ENCODE results near the gene ST8SIA6.

The ST8SIA6 gene

GRCh38 chr10:17380016-17380415, 74.4 kb downstream of the ST8SIA6 start:
- H3K9ac ChIP-seq (ENCODE audit: low read length): no peak overlapping the region
- no peaks in the 10 kb centered on the region for H3K27me3 ChIP-seq (ENCODE audit: control insufficient read depth in 1 of 2, insufficient read depth in 2 of 2, low read length in 2 of 2)
- no peaks in the 10 kb centered on the region for H3K9me3 ChIP-seq (ENCODE audit: low read length)
- H3K4me1 ChIP-seq (ENCODE audit: insufficient read depth, low read length): no peaks in the 10 kb centered on the region
- H3K4me3 ChIP-seq (ENCODE audit: low read depth in 1 of 2, low read length in 2 of 2): no peak overlapping the region
- no peaks in the 10 kb centered on the region for H3K36me3 ChIP-seq (ENCODE audit: insufficient read depth, low read length)
- H3K27ac ChIP-seq (ENCODE audit: low read depth, low read length): no peak overlapping the region

GRCh38 chr10:17379151-17379690, 75.2 kb downstream of the ST8SIA6 start:
- no peak overlapping the region for H3K9ac ChIP-seq (ENCODE audit: low read length)
- no peaks in the 10 kb centered on the region for H3K27me3 ChIP-seq (ENCODE audit: control insufficient read depth in 1 of 2, insufficient read depth in 2 of 2, low read length in 2 of 2)
- no peaks in the 10 kb centered on the region for H3K4me1 ChIP-seq (ENCODE audit: insufficient read depth, low read length)
- no peak overlapping the region for H3K4me3 ChIP-seq (ENCODE audit: low read depth in 1 of 2, low read length in 2 of 2)
- no peak overlapping the region for H3K27ac ChIP-seq (ENCODE audit: low read depth, low read length)
- H3K36me3 ChIP-seq (ENCODE audit: insufficient read depth, low read length): no peaks in the 10 kb centered on the region
- H3K9me3 ChIP-seq (ENCODE audit: low read length): no peaks in the 10 kb centered on the region

- H3K9ac ChIP-seq (ENCODE audit: low read length): no peak overlapping the region
- H3K36me3 ChIP-seq (ENCODE audit: insufficient read depth, low read length): no peaks in the 10 kb centered on the region
Measured at GRCh38 chr10:17375936-17376584, 78.3 kb downstream of the ST8SIA6 start.

DNA sequence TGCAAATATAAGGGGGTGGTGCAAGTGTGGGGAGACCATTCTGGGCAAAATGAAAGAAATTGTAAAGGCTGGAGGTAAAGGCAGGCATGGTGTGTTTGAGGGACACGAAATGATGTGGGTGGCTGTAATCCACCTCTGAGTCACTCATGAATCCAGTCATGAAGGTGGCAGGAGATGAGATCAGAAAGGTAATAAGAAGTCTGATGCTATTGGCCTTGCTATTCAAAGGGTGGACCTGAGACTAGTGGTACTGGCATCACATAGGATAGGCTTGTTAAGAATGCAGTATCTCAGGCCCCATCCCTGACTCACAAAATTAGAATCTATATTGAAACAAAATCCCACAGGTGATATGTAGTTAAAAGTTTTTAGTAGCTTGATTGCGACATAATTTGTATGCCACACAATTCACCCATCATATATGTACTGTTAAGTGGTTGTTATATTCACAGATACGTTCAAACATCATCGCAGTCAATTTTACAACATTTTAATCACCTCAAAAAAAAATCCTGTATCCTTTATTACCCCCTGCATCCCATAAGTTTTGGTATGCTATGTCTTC, 85.6 kb downstream of the ST8SIA6 start:
- H3K9ac ChIP-seq (ENCODE audit: low read length): no peak overlapping the region
- H3K4me3 ChIP-seq (ENCODE audit: low read depth in 1 of 2, low read length in 2 of 2): no peak overlapping the region
- no peaks in the 10 kb centered on the region for H3K4me1 ChIP-seq (ENCODE audit: insufficient read depth, low read length)
- no peaks in the 10 kb centered on the region for H3K36me3 ChIP-seq (ENCODE audit: insufficient read depth, low read length)
- no peak overlapping the region for H3K27ac ChIP-seq (ENCODE audit: low read depth, low read length)
- no peaks in the 10 kb centered on the region for H3K27me3 ChIP-seq (ENCODE audit: control insufficient read depth in 1 of 2, insufficient read depth in 2 of 2, low read length in 2 of 2)
- H3K9me3 ChIP-seq (ENCODE audit: low read length): no peaks in the 10 kb centered on the region

More at GRCh38 chr10:17375936-17376584, 78.3 kb downstream of the ST8SIA6 start:
- H3K27ac ChIP-seq (ENCODE audit: low read depth, low read length): no peak overlapping the region
- H3K27me3 ChIP-seq (ENCODE audit: control insufficient read depth in 1 of 2, insufficient read depth in 2 of 2, low read length in 2 of 2): no peaks in the 10 kb centered on the region
- H3K4me3 ChIP-seq (ENCODE audit: low read depth in 1 of 2, low read length in 2 of 2): no peak overlapping the region
- no peaks in the 10 kb centered on the region for H3K9me3 ChIP-seq (ENCODE audit: low read length)
- no peaks in the 10 kb centered on the region for H3K4me1 ChIP-seq (ENCODE audit: insufficient read depth, low read length)

- H3K9me3 ChIP-seq (ENCODE audit: low read length): no peaks in the 10 kb centered on the region
- no peaks in the 10 kb centered on the region for H3K36me3 ChIP-seq (ENCODE audit: insufficient read depth, low read length)
- no peak overlapping the region for H3K27ac ChIP-seq (ENCODE audit: low read depth, low read length)
- H3K4me3 ChIP-seq (ENCODE audit: low read depth in 1 of 2, low read length in 2 of 2): no peak overlapping the region
- no peaks in the 10 kb centered on the region for H3K4me1 ChIP-seq (ENCODE audit: insufficient read depth, low read length)
- no peak overlapping the region for H3K9ac ChIP-seq (ENCODE audit: low read length)
- H3K27me3 ChIP-seq (ENCODE audit: control insufficient read depth in 1 of 2, insufficient read depth in 2 of 2, low read length in 2 of 2): no peaks in the 10 kb centered on the region
Measured at GRCh38 chr10:17366705-17367104, 87.7 kb downstream of the ST8SIA6 start.

- Histone ChIP-seq H3K9ac (ENCODE audit: low read length) (no peak overlapping the region), H3K9me3 (ENCODE audit: low read length) (no peaks in the 10 kb centered on the region), H3K4me3 (ENCODE audit: low read depth in 1 of 2, low read length in 2 of 2) (no peak overlapping the region), H3K27ac (ENCODE audit: low read depth, low read length) (no peak overlapping the region), H3K4me1 (ENCODE audit: insufficient read depth, low read length) (no peaks in the 10 kb centered on the region), H3K27me3 (ENCODE audit: control insufficient read depth in 1 of 2, insufficient read depth in 2 of 2, low read length in 2 of 2) (no peaks in the 10 kb centered on the region), H3K36me3 (ENCODE audit: insufficient read depth, low read length) (no peaks in the 10 kb centered on the region)
Measured at GRCh38 chr10:17365402-17365801, 89.0 kb downstream of the ST8SIA6 start.

DNA sequence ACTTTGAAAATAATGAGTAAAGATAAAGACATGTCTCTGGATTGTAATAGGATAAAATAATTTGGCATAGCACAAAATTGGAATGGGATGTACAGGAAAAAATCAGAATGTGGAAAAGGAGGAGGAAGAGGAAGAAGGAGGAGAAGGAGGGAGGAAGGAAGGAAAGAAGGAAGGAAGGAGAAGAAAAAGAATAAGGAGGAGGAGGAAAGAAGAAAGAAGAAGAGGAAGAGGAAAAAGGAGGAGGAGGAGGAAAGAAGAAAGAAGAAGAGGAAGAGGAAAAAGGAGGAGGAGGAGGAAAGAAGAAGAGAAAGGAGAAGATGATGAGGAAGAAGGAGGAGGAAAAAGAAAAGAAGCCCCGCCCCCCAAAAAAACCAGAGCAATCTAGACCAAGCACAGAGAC, 95.9 kb downstream of the ST8SIA6 start:
- H3K9me3 ChIP-seq (ENCODE audit: low read length): no peaks in the 10 kb centered on the region
- no peaks in the 10 kb centered on the region for H3K4me1 ChIP-seq (ENCODE audit: insufficient read depth, low read length)
- no peak overlapping the region for H3K9ac ChIP-seq (ENCODE audit: low read length)
- no peak overlapping the region for H3K27ac ChIP-seq (ENCODE audit: low read depth, low read length)
- H3K27me3 ChIP-seq (ENCODE audit: control insufficient read depth in 1 of 2, insufficient read depth in 2 of 2, low read length in 2 of 2): no peaks in the 10 kb centered on the region
- H3K36me3 ChIP-seq (ENCODE audit: insufficient read depth, low read length): no peaks in the 10 kb centered on the region
- no peak overlapping the region for H3K4me3 ChIP-seq (ENCODE audit: low read depth in 1 of 2, low read length in 2 of 2)

DNA sequence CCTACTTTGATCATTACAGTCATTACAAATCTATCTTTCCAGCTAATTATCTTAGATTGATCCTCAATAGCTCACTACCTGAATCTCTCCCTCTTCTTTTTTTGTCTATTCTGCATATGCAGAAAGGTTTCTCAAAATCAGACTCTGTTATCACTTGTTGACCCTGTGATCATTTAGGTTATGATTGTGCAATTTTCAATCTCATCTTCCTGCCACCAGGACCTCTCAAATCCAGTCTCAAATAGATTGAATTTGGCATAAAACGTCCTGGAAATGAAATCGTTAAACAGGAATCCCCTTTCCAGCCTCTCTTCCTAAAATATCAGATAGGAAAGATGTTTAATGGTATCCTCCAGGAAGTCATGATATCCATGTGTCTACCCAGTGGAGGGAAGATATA, 96.6 kb downstream of the ST8SIA6 start:
- no peak overlapping the region for H3K9ac ChIP-seq (ENCODE audit: low read length)
- no peak overlapping the region for H3K4me3 ChIP-seq (ENCODE audit: low read depth in 1 of 2, low read length in 2 of 2)
- H3K27ac ChIP-seq (ENCODE audit: low read depth, low read length): no peak overlapping the region
- no peaks in the 10 kb centered on the region for H3K9me3 ChIP-seq (ENCODE audit: low read length)
- no peaks in the 10 kb centered on the region for H3K27me3 ChIP-seq (ENCODE audit: control insufficient read depth in 1 of 2, insufficient read depth in 2 of 2, low read length in 2 of 2)
- H3K36me3 ChIP-seq (ENCODE audit: insufficient read depth, low read length): no peaks in the 10 kb centered on the region
- H3K4me1 ChIP-seq (ENCODE audit: insufficient read depth, low read length): no peaks in the 10 kb centered on the region

GRCh38 chr10:17356820-17357219, 97.6 kb downstream of the ST8SIA6 start:
- Histone ChIP-seq H3K9me3 (ENCODE audit: low read length) (no peaks in the 10 kb centered on the region), H3K9ac (ENCODE audit: low read length) (no peak overlapping the region), H3K27ac (ENCODE audit: low read depth, low read length) (no peak overlapping the region)

DNA sequence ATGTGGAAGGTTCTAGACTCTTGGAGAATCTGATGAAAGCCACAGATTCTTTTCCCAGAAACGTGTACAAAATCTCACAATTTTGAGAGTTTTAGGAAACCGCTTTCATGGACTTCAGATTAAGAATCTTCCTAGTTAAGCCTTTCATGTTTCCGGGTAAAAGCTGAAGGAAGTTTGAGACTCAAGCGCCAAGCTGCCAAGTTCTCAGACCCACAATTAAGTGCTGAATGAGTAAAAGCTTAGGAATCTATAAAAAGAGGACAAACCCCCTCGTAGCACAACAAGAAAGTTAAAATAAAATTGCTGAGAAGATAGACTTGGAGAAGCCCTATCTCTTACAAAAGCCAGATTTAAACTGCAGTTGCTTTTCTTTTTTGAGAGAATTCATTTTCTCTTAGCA, 99.6 kb downstream of the ST8SIA6 start:
- Histone ChIP-seq H3K27ac (ENCODE audit: low read depth, low read length) (no peak overlapping the region), H3K27me3 (ENCODE audit: control insufficient read depth in 1 of 2, insufficient read depth in 2 of 2, low read length in 2 of 2) (no peaks in the 10 kb centered on the region), H3K36me3 (ENCODE audit: insufficient read depth, low read length) (no peaks in the 10 kb centered on the region), H3K4me1 (ENCODE audit: insufficient read depth, low read length) (no peaks in the 10 kb centered on the region), H3K9ac (ENCODE audit: low read length) (no peak overlapping the region), H3K4me3 (ENCODE audit: low read depth in 1 of 2, low read length in 2 of 2) (no peak overlapping the region), H3K9me3 (ENCODE audit: low read length) (no peaks in the 10 kb centered on the region)

More at GRCh38 chr10:17356820-17357219, 97.6 kb downstream of the ST8SIA6 start:
- Histone ChIP-seq H3K4me1 (ENCODE audit: insufficient read depth, low read length) (no peaks in the 10 kb centered on the region), H3K4me3 (ENCODE audit: low read depth in 1 of 2, low read length in 2 of 2) (no peak overlapping the region), H3K27me3 (ENCODE audit: control insufficient read depth in 1 of 2, insufficient read depth in 2 of 2, low read length in 2 of 2) (no peaks in the 10 kb centered on the region), H3K36me3 (ENCODE audit: insufficient read depth, low read length) (no peaks in the 10 kb centered on the region)

DNA sequence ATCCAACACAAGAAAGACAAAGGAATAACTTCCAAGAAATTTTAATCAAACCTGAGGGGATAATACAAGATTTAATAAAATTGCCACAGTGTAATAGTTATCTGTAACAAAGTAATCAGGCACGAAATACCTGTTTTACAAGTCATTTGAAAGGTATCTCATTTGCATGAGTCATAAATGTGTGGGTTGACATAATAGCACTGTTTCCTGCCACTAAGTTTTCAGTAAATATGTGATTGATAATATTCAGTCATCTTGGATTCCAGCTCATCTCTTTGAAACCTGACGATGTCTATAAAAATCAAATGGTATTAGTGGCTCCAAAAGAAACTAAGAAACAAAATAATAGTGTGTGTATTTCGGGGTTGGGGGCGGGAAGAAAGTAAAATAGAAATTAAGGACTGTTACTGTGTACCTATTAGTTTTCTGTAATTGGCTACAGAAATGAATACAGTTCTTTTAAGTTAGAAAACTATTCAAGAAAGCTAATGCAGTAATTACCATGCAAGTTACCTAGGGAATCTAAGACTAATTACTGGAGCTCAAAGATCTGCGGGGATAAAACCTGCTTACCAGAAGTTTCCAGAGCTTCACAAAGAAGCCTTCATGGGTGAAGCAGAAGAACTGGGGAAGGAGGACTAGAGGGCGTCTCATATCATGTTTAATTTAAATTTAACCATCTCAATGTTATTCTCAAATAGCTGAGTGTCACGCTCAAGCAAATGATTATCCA, 100.7 kb downstream of the ST8SIA6 start:
- H3K4me3 ChIP-seq (ENCODE audit: low read depth in 1 of 2, low read length in 2 of 2): no peak overlapping the region
- no peaks in the 10 kb centered on the region for H3K36me3 ChIP-seq (ENCODE audit: insufficient read depth, low read length)
- H3K9ac ChIP-seq (ENCODE audit: low read length): no peak overlapping the region
- H3K27ac ChIP-seq (ENCODE audit: low read depth, low read length): no peak overlapping the region
- no peaks in the 10 kb centered on the region for H3K27me3 ChIP-seq (ENCODE audit: control insufficient read depth in 1 of 2, insufficient read depth in 2 of 2, low read length in 2 of 2)
- H3K9me3 ChIP-seq (ENCODE audit: low read length): no peaks in the 10 kb centered on the region
- H3K4me1 ChIP-seq (ENCODE audit: insufficient read depth, low read length): no peaks in the 10 kb centered on the region

All from muscle layer of colon (tissue), 2 donors.